HepG2 (cell line): Measurements from ENCODE around the gene ITM2B. TPM values are rescaled to one million over a fixed set of nuclear protein-coding genes. Genes with fewer than 3 reads are reported as not detected.

Experiments
- CHD2 ChIP-seq: IDR thresholded peaks from 2 replicates; pipeline ENCODE4 v1.6.1; 2011; ENCODE audit warnings: low read depth, low read length, improper control_type of control experiment
- CREB3 ChIP-seq: sonication (generic); formaldehyde crosslinking; IDR thresholded peaks from 2 replicates; pipeline ENCODE4 v1.5.0; 2020; ENCODE audit warnings: missing genetic modification reagents
- ELF1 ChIP-seq: sonication (generic); formaldehyde crosslinking; IDR thresholded peaks from 2 replicates; pipeline ENCODE4 v1.4.0; 2020; ENCODE audit warnings: missing genetic modification reagents
- ELF4 ChIP-seq: sonication (generic); formaldehyde crosslinking; IDR thresholded peaks from 2 replicates; pipeline ENCODE4 v1.5.0; 2020; ENCODE audit warnings: missing genetic modification reagents, mild to moderate bottlenecking, moderate library complexity, borderline replicate concordance
- GABPA ChIP-seq, 2 experiments: IDR thresholded peaks; 2 replicates each; pipeline ENCODE4 v1.6.1; 2011 to 2016; ENCODE audit warnings: low read depth in 2 of 2, low read length in 1 of 2, missing biosample characterization in 1 of 2, missing genetic modification characterization in 1 of 2
- HNRNPLL ChIP-seq: fragments of 200-400 bp; formaldehyde crosslinking; IDR thresholded peaks from 2 replicates; pipeline ENCODE4 v1.6.1; 2017; ENCODE audit warnings: mild to moderate bottlenecking, low read depth, low read length; ENCODE audit not compliant: poor library complexity, severe bottlenecking
- IRF2 ChIP-seq: IDR thresholded peaks from 2 replicates; pipeline ENCODE4 v1.6.1; 2018; ENCODE audit warnings: missing genetic modification reagents, missing compliant biosample characterization
- MATR3 ChIP-seq: sonication (generic); formaldehyde crosslinking; IDR thresholded peaks from 2 replicates; pipeline ENCODE4 v1.4.0; 2020; ENCODE audit warnings: missing genetic modification reagents
- MEIS2 ChIP-seq: sonication (generic); formaldehyde crosslinking; IDR thresholded peaks from 2 replicates; pipeline ENCODE4 v1.9.0; 2021; ENCODE audit warnings: mild to moderate bottlenecking, missing genetic modification reagents
- NR1H2 ChIP-seq: sonication (generic); formaldehyde crosslinking; IDR thresholded peaks from 2 replicates; pipeline ENCODE4 v1.8.1; 2022; ENCODE audit warnings: low read depth, missing genetic modification reagents, borderline replicate concordance
- RFX5 ChIP-seq: IDR thresholded peaks from 2 replicates; pipeline ENCODE4 v1.6.1; 2011; ENCODE audit warnings: low read depth, low read length, improper control_type of control experiment
- SIN3A ChIP-seq: IDR thresholded peaks from 2 replicates; pipeline ENCODE4 v1.6.1; 2011; ENCODE audit warnings: low read depth, mild to moderate bottlenecking, control low read depth, low read length, borderline replicate concordance
- THYN1 ChIP-seq: sonication (generic); formaldehyde crosslinking; IDR thresholded peaks from 2 replicates; pipeline ENCODE4 v1.8.1; 2023; ENCODE audit warnings: low read depth, mild to moderate bottlenecking, moderate library complexity, missing genetic modification reagents, borderline replicate concordance
- TRIM24 ChIP-seq: sonication (generic); formaldehyde crosslinking; IDR thresholded peaks from 2 replicates; pipeline ENCODE4 v1.8.0; 2022; ENCODE audit warnings: mild to moderate bottlenecking, missing genetic modification reagents
- YEATS4 ChIP-seq: sonication (generic); formaldehyde crosslinking; IDR thresholded peaks from 2 replicates; pipeline ENCODE4 v1.4.0; 2020; ENCODE audit warnings: missing genetic modification reagents, borderline replicate concordance
- ZBTB14 ChIP-seq: sonication (generic); formaldehyde crosslinking; IDR thresholded peaks from 2 replicates; pipeline ENCODE4 v1.4.0; 2020; ENCODE audit warnings: missing genetic modification reagents
- ZBTB25 ChIP-seq: IDR thresholded peaks from 2 replicates; pipeline ENCODE4 v1.6.1; 2018; ENCODE audit warnings: missing genetic modification reagents
- ZBTB43 ChIP-seq: sonication (generic); formaldehyde crosslinking; conservative IDR thresholded peaks from 2 replicates; pipeline ENCODE4 v1.4.0; 2020; ENCODE audit warnings: missing genetic modification reagents
- ZFAT ChIP-seq: sonication (generic); formaldehyde crosslinking; conservative IDR thresholded peaks from 2 replicates; pipeline ENCODE4 v1.8.1; 2023; ENCODE audit warnings: missing genetic modification reagents, inconsistent platforms
- ZNF256 ChIP-seq: sonication (generic); formaldehyde crosslinking; conservative IDR thresholded peaks from 2 replicates; pipeline ENCODE4 v1.4.0; 2020; ENCODE audit warnings: missing genetic modification reagents
- ZNF430 ChIP-seq: sonication (generic); formaldehyde crosslinking; IDR thresholded peaks from 2 replicates; pipeline ENCODE4 v1.9.0; 2021; ENCODE audit warnings: mild to moderate bottlenecking, missing genetic modification reagents
- ZNF451 ChIP-seq: sonication (generic); formaldehyde crosslinking; IDR thresholded peaks from 2 replicates; pipeline ENCODE4 v1.5.0; 2020; ENCODE audit warnings: mild to moderate bottlenecking, missing genetic modification reagents
- ZNF468 ChIP-seq: sonication (generic); formaldehyde crosslinking; IDR thresholded peaks from 2 replicates; pipeline ENCODE4 v1.8.0; 2022; ENCODE audit warnings: mild to moderate bottlenecking, moderate library complexity, missing genetic modification reagents
- ZNF777 ChIP-seq: sonication (generic); formaldehyde crosslinking; IDR thresholded peaks from 2 replicates; pipeline ENCODE4 v1.4.0; 2020; ENCODE audit warnings: missing genetic modification reagents
- polyA plus RNA-seq, 8 experiments: library from polyadenylated mRNA; depleted of rRNA in 3 of 8; stranded (reverse) in 7 of 8; unstranded in 1 of 8; fragments of >200 nt; fragmentation: Illumina TruSeq in 4 of 8; extraction: Trizol in 4 of 8; gene quantifications; 2 replicates each; pipeline versions ENCODE4 v1.2.1 to v1.2.3, GENCODE V29; 2011 to 2016; ENCODE audit warnings: low read depth in 4 of 8, missing spikeins in 1 of 8, mixed read lengths in 1 of 8; ENCODE audit not compliant: insufficient read depth in 1 of 8
- total RNA-seq, 5 experiments: library from RNA; depleted of rRNA; stranded (reverse); fragments of >200 nt; fragmentation: Illumina TruSeq; extraction: Trizol; gene quantifications; 2 replicates each; pipeline ENCODE4 v1.2.3, GENCODE V29; 2016; ENCODE audit warnings: low read depth in 1 of 5

The ITM2B gene
- total and polyA plus RNA-seq, 2 of the 13 experiments (the other 11 are each of a cell fraction or from before 2014, with no cell fraction given): 158 to 373 TPM

GRCh38 chr13:48303359-48304142 is 70.5 kb downstream of the ITM2B start, which contains the start of gene RB1 (continued):
- TF ChIP-seq GABPA (IDR thresholded peaks at IDR 0.05; ENCODE audit: low read depth, low read length): peak; percentile 83
- peak; percentile 90 for TF ChIP-seq GABPA (CRISPR knock-in tag; IDR thresholded peaks at IDR 0.05; ENCODE audit: low read depth)
- no peak; the same call in 1 of the 2 replicates for TF ChIP-seq ELF1 (CRISPR knock-in tag)
- peak; percentile 88; the same call in 1 of the 2 replicates for TF ChIP-seq ZBTB25
- TF ChIP-seq ZBTB43 (CRISPR knock-in tag): 0 out of 2 replicates have a peak, but pooled peaks have one; percentile 15
- TF ChIP-seq IRF2 (CRISPR knock-in tag): peak; percentile 57; the same call in 1 of the 2 replicates
- TF ChIP-seq ZNF451 (CRISPR knock-in tag): 0 out of 2 replicates have a peak, but pooled peaks have one; percentile 38
- no peak for TF ChIP-seq CREB3
- TF ChIP-seq ZNF468 (CRISPR knock-in tag): peak; percentile 62; the same call in 1 of the 2 replicates
- TF ChIP-seq ZNF256 (CRISPR knock-in tag): no peak
- no peak for TF ChIP-seq MATR3 (CRISPR knock-in tag)
- TF ChIP-seq NR1H2 (CRISPR knock-in tag): peak; percentile 54; the same call in 1 of the 2 replicates
- no peak for TF ChIP-seq TRIM24 (CRISPR knock-in tag)
- TF ChIP-seq ZNF430 (CRISPR knock-in tag): peak; percentile 64; the same call in 1 of the 2 replicates
- TF ChIP-seq CHD2: no peak
- TF ChIP-seq HNRNPLL: peak; percentile 76
- TF ChIP-seq ZBTB14 (CRISPR knock-in tag): peak; percentile 66
- TF ChIP-seq SIN3A: peak; percentile 37; the same call in 1 of the 2 replicates
- TF ChIP-seq ELF4 (CRISPR knock-in tag): no peak
- no peak for TF ChIP-seq THYN1 (CRISPR knock-in tag)
- no peak for TF ChIP-seq ZFAT (CRISPR knock-in tag)
- peak; percentile 88 for TF ChIP-seq YEATS4
- TF ChIP-seq RFX5: no peak
- TF ChIP-seq MEIS2 (CRISPR knock-in tag): peak; percentile 14; the same call in 1 of the 2 replicates
- TF ChIP-seq ZNF777 (CRISPR knock-in tag): peak; percentile 100
